Ovary (tissue), 3 donors: ENCODE results near the gene TNKS1BP1.

Experiments
- EP300 ChIP-seq: sonication (generic); formaldehyde crosslinking; IDR thresholded peaks from one replicate; pipeline ENCODE4 v1.6.1; 2017; ENCODE audit warnings: antibody characterized with exemption
- TF ChIP-seq, protein P1 (sequence below), 3 donors: fragments of 450-650 bp in 2 of 3; fragments of 200-600 bp in 1 of 3; IDR thresholded peaks; one replicate each; pipeline versions ENCODE4 v1.5.1 to v1.8.0; 2016 to 2022; ENCODE audit warnings: antibody characterized with exemption in 3 of 3, mild to moderate bottlenecking in 1 of 3
- donor health status: DM: no; HTN: no; CAD: no.

GRCh38 chr11:57287884-57288283 is 36.9 kb downstream of the TNKS1BP1 start:
- TF ChIP-seq, protein P1, sequence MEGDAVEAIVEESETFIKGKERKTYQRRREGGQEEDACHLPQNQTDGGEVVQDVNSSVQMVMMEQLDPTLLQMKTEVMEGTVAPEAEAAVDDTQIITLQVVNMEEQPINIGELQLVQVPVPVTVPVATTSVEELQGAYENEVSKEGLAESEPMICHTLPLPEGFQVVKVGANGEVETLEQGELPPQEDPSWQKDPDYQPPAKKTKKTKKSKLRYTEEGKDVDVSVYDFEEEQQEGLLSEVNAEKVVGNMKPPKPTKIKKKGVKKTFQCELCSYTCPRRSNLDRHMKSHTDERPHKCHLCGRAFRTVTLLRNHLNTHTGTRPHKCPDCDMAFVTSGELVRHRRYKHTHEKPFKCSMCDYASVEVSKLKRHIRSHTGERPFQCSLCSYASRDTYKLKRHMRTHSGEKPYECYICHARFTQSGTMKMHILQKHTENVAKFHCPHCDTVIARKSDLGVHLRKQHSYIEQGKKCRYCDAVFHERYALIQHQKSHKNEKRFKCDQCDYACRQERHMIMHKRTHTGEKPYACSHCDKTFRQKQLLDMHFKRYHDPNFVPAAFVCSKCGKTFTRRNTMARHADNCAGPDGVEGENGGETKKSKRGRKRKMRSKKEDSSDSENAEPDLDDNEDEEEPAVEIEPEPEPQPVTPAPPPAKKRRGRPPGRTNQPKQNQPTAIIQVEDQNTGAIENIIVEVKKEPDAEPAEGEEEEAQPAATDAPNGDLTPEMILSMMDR (IDR thresholded peaks at IDR 0.05): no peak
- no peak for TF ChIP-seq EP300
